Keratinocyte (primary cell): ENCODE measurements around the gene SYT8.

Experiments
- EZH2 ChIP-seq: IDR thresholded peaks from one replicate; pipeline ENCODE4 v1.6.1; 2012; ENCODE audit warnings: inconsistent platforms, mild to moderate bottlenecking, low read length, moderate library complexity
- TF ChIP-seq, protein P1 (sequence below), 3 experiments: IDR thresholded peaks in 1 of 3; conservative IDR thresholded peaks in 1 of 3; optimal IDR thresholded peaks in 1 of 3; 2 replicates in 2 of 3; 3 replicates in 1 of 3; pipeline versions ENCODE3 to v1.5.1; 2011; ENCODE audit warnings: low read length in 3 of 3, mild to moderate bottlenecking in 3 of 3, moderate library complexity in 2 of 3, control low read depth in 1 of 3, inconsistent platforms in 1 of 3; ENCODE audit not compliant: insufficient read depth in 2 of 3; ENCODE audit errors: extremely low read depth in 1 of 3

DNA sequence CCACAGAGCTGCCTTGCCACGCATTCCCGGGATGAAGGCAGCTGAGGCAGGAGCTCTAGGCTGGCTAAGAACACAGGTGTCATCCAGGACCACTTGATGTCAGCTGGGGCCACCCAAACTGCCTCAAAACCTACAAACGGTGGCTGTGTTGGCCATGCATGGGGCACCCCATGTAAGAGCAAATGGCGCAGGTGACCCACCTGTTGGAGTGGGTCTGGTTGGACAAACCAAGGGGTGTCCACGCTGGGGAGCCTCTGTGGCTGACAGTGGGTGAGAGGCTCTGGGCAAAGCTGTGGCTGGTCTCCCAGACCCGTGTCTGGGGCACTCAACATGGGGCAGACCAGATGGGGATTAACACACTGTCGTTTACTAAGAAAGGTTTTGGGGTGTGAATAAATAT is 19.0 kb upstream of the SYT8 start:
- TF ChIP-seq EZH2 = no peak
- TF ChIP-seq, protein P1, sequence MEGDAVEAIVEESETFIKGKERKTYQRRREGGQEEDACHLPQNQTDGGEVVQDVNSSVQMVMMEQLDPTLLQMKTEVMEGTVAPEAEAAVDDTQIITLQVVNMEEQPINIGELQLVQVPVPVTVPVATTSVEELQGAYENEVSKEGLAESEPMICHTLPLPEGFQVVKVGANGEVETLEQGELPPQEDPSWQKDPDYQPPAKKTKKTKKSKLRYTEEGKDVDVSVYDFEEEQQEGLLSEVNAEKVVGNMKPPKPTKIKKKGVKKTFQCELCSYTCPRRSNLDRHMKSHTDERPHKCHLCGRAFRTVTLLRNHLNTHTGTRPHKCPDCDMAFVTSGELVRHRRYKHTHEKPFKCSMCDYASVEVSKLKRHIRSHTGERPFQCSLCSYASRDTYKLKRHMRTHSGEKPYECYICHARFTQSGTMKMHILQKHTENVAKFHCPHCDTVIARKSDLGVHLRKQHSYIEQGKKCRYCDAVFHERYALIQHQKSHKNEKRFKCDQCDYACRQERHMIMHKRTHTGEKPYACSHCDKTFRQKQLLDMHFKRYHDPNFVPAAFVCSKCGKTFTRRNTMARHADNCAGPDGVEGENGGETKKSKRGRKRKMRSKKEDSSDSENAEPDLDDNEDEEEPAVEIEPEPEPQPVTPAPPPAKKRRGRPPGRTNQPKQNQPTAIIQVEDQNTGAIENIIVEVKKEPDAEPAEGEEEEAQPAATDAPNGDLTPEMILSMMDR (optimal IDR thresholded peaks at IDR 0.05 in 1 of 3, IDR thresholded peaks at IDR 0.05 in 1 of 3, conservative IDR thresholded peaks at IDR 0.05 in 1 of 3; ENCODE audit: extremely low read depth in 1 of 3, insufficient read depth in 2 of 3, low read length in 3 of 3) = no peak
